ENCODE measurements around the gene MOSPD2.

Gene MOSPD2

GRCh38 chrX:14922437-14922836, 49.2 kb downstream of the MOSPD2 start:
- H3K4me3 ChIP-seq (ENCODE audit: low read depth, low read length), result no peak overlapping the region
- no peak for DNase-seq (ENCODE audit: low read depth)
- no peak for TF ChIP-seq CTCF (IDR thresholded peaks at IDR 0.05; ENCODE audit: low read depth, low read length, missing control alignments)

- DNase-seq (ENCODE audit: low read depth), result no peak
- no peak overlapping the region for H3K4me3 ChIP-seq (ENCODE audit: low read depth, low read length)
- no peak for TF ChIP-seq CTCF (IDR thresholded peaks at IDR 0.05; ENCODE audit: low read depth, low read length, missing control alignments)
These were observed 50.5 kb downstream of the MOSPD2 start for GRCh38 chrX:14923761-14924160.

- no peak for TF ChIP-seq CTCF (IDR thresholded peaks at IDR 0.05; ENCODE audit: low read depth, low read length, missing control alignments)
These were observed 53.2 kb downstream of the MOSPD2 start for GRCh38 chrX:14926471-14926870.

GRCh38 chrX:14927401-14927800, 54.2 kb downstream of the MOSPD2 start:
- no peak for DNase-seq (ENCODE audit: low read depth)
- TF ChIP-seq CTCF (IDR thresholded peaks at IDR 0.05; ENCODE audit: low read depth, low read length, missing control alignments), result no peak
- no peak overlapping the region for H3K4me3 ChIP-seq (ENCODE audit: low read depth, low read length)

More at GRCh38 chrX:14926471-14926870, 53.2 kb downstream of the MOSPD2 start:
- no peak overlapping the region for H3K4me3 ChIP-seq (ENCODE audit: low read depth, low read length)
- no peak for DNase-seq (ENCODE audit: low read depth)

GRCh38 chrX:14930663-14931062, 57.4 kb downstream of the MOSPD2 start:
- DNase-seq (ENCODE audit: low read depth), result no peak
- TF ChIP-seq CTCF (IDR thresholded peaks at IDR 0.05; ENCODE audit: low read depth, low read length, missing control alignments), result no peak
- no peak overlapping the region for H3K4me3 ChIP-seq (ENCODE audit: low read depth, low read length)

GRCh38 chrX:14932136-14932535, 58.9 kb downstream of the MOSPD2 start:
- DNase-seq (ENCODE audit: low read depth), result no peak
- TF ChIP-seq CTCF (IDR thresholded peaks at IDR 0.05; ENCODE audit: low read depth, low read length, missing control alignments), result no peak
- H3K4me3 ChIP-seq (ENCODE audit: low read depth, low read length), result no peak overlapping the region

- no peak for TF ChIP-seq CTCF (IDR thresholded peaks at IDR 0.05; ENCODE audit: low read depth, low read length, missing control alignments)
- no peak for DNase-seq (ENCODE audit: low read depth)
- H3K4me3 ChIP-seq (ENCODE audit: low read depth, low read length), result no peak overlapping the region
These were observed 61.2 kb downstream of the MOSPD2 start for GRCh38 chrX:14934423-14934822.

All from GM12864 (cell line).